HepG2 (cell line): ENCODE data around the gene MRAP. TPM values are rescaled to one million over a fixed set of nuclear protein-coding genes. Genes with fewer than 3 reads are reported as not detected.

Source experiments
- ATAC-seq: fragments of 200-7000 bp; cut with Tn5 transposase; 3 replicates; pipeline ENCODE4 v1.9.1; 2020; ENCODE audit warnings: mild to moderate bottlenecking, moderate library complexity
- BruUV-seq: library from RNA; stranded (reverse); fragments of 400-500 nt; replicated peaks from 2 replicates; lab custom pipeline; 2021; lab: Mats Ljungman, UMichigan
- CTCF ChIA-PET: fragments of 300-600 bp; formaldehyde crosslinking; extraction: SDS; loops from one replicate; lab custom pipeline; 2021; ENCODE audit warnings: low total read pairs, inconsistent platforms, low intra/inter-chr PET ratio; lab: Yijun Ruan, JAX
- POLR2A ChIA-PET: fragments of 350-600 bp; sonication (Branson Sonifier 250); formaldehyde crosslinking; loops from one replicate; lab custom pipeline; 2020; ENCODE audit warnings: antibody characterized with exemption, inconsistent platforms; lab: Yijun Ruan, JAX
- DNase-seq: peaks from one replicate; pipeline ENCODE4 v3.0.0-alpha.2; 2015; ENCODE audit warnings: low spot score
- FAIRE-seq: peaks from 3 replicates; lab custom pipeline; 2011; peaks lifted over from hg19 to GRCh38; lab: Jason Lieb, UNC
- H2AFZ ChIP-seq: one replicate; pipeline ENCODE4 v1.6.1; 2011; ENCODE audit warnings: low read length, inconsistent platforms
- H3K27ac ChIP-seq: fragments of 300-600 bp; 3 replicates; pipeline ENCODE4 v1.8.0; 2011; ENCODE audit warnings: mixed run types, mild to moderate bottlenecking, mixed read lengths, low read length, inconsistent platforms; ENCODE audit not compliant: insufficient read depth; ENCODE audit errors: extremely low read length
- H3K27me3 ChIP-seq, 2 experiments: fragments of 200-600 bp in 1 of 2; 2 replicates in 1 of 2; 3 replicates in 1 of 2; pipeline versions ENCODE4 v1.6.0 to v1.8.0; 2011; ENCODE audit warnings: low read length in 2 of 2, mild to moderate bottlenecking in 2 of 2, moderate library complexity in 2 of 2, inconsistent platforms in 1 of 2; ENCODE audit not compliant: insufficient read depth in 2 of 2, control insufficient read depth in 1 of 2
- H3K36me3 ChIP-seq, 2 experiments: fragments of 200-600 bp in 1 of 2; replicated peaks in 1 of 2; 2 replicates in 1 of 2; 3 replicates in 1 of 2; pipeline versions ENCODE4 v1.5.1 to v1.8.0; 2011; ENCODE audit warnings: low read length in 2 of 2, inconsistent platforms in 1 of 2; ENCODE audit not compliant: insufficient read depth in 2 of 2, control insufficient read depth in 1 of 2
- H3K4me1 ChIP-seq: 2 replicates; pipeline ENCODE4 v1.5.1; 2012; ENCODE audit warnings: low read length, inconsistent platforms; ENCODE audit not compliant: insufficient read depth
- H3K4me2 ChIP-seq: 2 replicates; pipeline ENCODE4 v1.6.0; 2011; ENCODE audit warnings: low read depth, low read length, inconsistent platforms
- H3K4me3 ChIP-seq, 3 experiments: fragments of 200-600 bp in 1 of 3; sonication (generic), shearing (Covaris generic) in 1 of 3; replicated peaks in 1 of 3; 2 replicates each; pipeline ENCODE4 v1.5.1; 2011 to 2016; ENCODE audit warnings: low read length in 3 of 3, inconsistent platforms in 2 of 3, low read depth in 2 of 3, mild to moderate bottlenecking in 2 of 3, control low read depth in 1 of 3, mixed read lengths in 1 of 3; ENCODE audit not compliant: insufficient read depth in 1 of 3
- H3K79me2 ChIP-seq: one replicate; pipeline ENCODE4 v1.6.1; 2011; ENCODE audit warnings: low read length, inconsistent platforms; ENCODE audit not compliant: insufficient read depth
- H3K9ac ChIP-seq: 2 replicates; pipeline ENCODE4 v1.6.0; 2011; ENCODE audit warnings: mild to moderate bottlenecking, low read depth, low read length, inconsistent platforms; ENCODE audit not compliant: insufficient read depth
- H3K9me3 ChIP-seq: 2 replicates; pipeline ENCODE4 v1.5.1; 2012; ENCODE audit warnings: mild to moderate bottlenecking, low read length
- H4K20me1 ChIP-seq: 2 replicates; pipeline ENCODE4 v1.6.0; 2011; ENCODE audit warnings: inconsistent platforms, mild to moderate bottlenecking, low read length, moderate library complexity; ENCODE audit not compliant: insufficient read depth
- HNRNPL ChIP-seq: fragments of 200-400 bp; formaldehyde crosslinking; IDR thresholded peaks from 2 replicates; pipeline ENCODE4 v1.6.1; 2017; ENCODE audit warnings: mild to moderate bottlenecking, low read depth, low read length
- ZC3H4 ChIP-seq: sonication (generic); formaldehyde crosslinking; IDR thresholded peaks from 2 replicates; pipeline ENCODE4 v1.4.0; 2020; ENCODE audit warnings: missing genetic modification reagents, borderline replicate concordance
- ZNF550 ChIP-seq: sonication (generic); formaldehyde crosslinking; IDR thresholded peaks from 2 replicates; pipeline ENCODE4 v1.4.0; 2020; ENCODE audit warnings: mild to moderate bottlenecking, missing genetic modification reagents, borderline replicate concordance
- ZNF615 ChIP-seq: sonication (generic); formaldehyde crosslinking; IDR thresholded peaks from 2 replicates; pipeline ENCODE4 v1.5.0; 2020; ENCODE audit warnings: mild to moderate bottlenecking, missing genetic modification reagents, borderline replicate concordance
- WGBS: methylation state at CpG from one replicate; pipeline ENCODE4 v1.1.6; 2017; ENCODE audit warnings: low lambda C conversion rate; 5-methylcytosine and 5-hydroxymethylcytosine counted together
- in situ Hi-C: cut with HindIII; loops from 2 replicates; pipeline ENCODE4 v1.10.0; 2017; ENCODE audit warnings: low pct_unique_long_range_greater_than_20kb; ENCODE audit not compliant: extremely low pct_ligation_motif_present
- intact Hi-C: fragments of 100-400 bp; cut with micrococcal nuclease; formaldehyde crosslinking; loops from one replicate; pipeline ENCODE4 v1.10.0; 2022; ENCODE audit not compliant: unreplicated experiment
- polyA plus RNA-seq, 8 experiments: library from polyadenylated mRNA; depleted of rRNA in 3 of 8; stranded (reverse) in 7 of 8; unstranded in 1 of 8; fragments of >200 nt; fragmentation: Illumina TruSeq in 4 of 8; extraction: Trizol in 4 of 8; gene quantifications; 2 replicates each; pipeline versions ENCODE4 v1.2.1 to v1.2.3, GENCODE V29; 2011 to 2016; ENCODE audit warnings: low read depth in 4 of 8, missing spikeins in 1 of 8, mixed read lengths in 1 of 8; ENCODE audit not compliant: insufficient read depth in 1 of 8
- total RNA-seq, 5 experiments: library from RNA; depleted of rRNA; stranded (reverse); fragments of >200 nt; fragmentation: Illumina TruSeq; extraction: Trizol; gene quantifications; 2 replicates each; pipeline ENCODE4 v1.2.3, GENCODE V29; 2016; ENCODE audit warnings: low read depth in 1 of 5
- TF ChIP-seq, protein P1 (sequence below): sonication (generic); formaldehyde crosslinking; IDR thresholded peaks from 2 replicates; pipeline ENCODE4 v1.5.0; 2020; ENCODE audit warnings: mild to moderate bottlenecking, missing genetic modification reagents
- TF ChIP-seq, protein P2 (sequence below): sonication (generic); formaldehyde crosslinking; IDR thresholded peaks from 2 replicates; pipeline ENCODE4 v1.4.0; 2020; ENCODE audit warnings: low read depth, mild to moderate bottlenecking, missing genetic modification reagents
- TF ChIP-seq, protein P3 (sequence below): sonication (generic); formaldehyde crosslinking; conservative IDR thresholded peaks from 2 replicates; pipeline ENCODE4 v1.8.0; 2022; ENCODE audit warnings: missing genetic modification reagents
- TF ChIP-seq, protein P4 (sequence below): sonication (generic); formaldehyde crosslinking; IDR thresholded peaks from 2 replicates; pipeline ENCODE4 v1.4.0; 2020; ENCODE audit warnings: missing genetic modification reagents
- TF ChIP-seq, protein P5 (sequence below): sonication (generic); formaldehyde crosslinking; IDR thresholded peaks from 2 replicates; pipeline ENCODE4 v1.4.0; 2020; ENCODE audit warnings: missing genetic modification reagents

MRAP gene
- total and polyA plus RNA-seq, 2 of the 13 experiments (the other 11 are each of a cell fraction or from before 2014, with no cell fraction given), result 0.46 to 1.2 TPM

DNA sequence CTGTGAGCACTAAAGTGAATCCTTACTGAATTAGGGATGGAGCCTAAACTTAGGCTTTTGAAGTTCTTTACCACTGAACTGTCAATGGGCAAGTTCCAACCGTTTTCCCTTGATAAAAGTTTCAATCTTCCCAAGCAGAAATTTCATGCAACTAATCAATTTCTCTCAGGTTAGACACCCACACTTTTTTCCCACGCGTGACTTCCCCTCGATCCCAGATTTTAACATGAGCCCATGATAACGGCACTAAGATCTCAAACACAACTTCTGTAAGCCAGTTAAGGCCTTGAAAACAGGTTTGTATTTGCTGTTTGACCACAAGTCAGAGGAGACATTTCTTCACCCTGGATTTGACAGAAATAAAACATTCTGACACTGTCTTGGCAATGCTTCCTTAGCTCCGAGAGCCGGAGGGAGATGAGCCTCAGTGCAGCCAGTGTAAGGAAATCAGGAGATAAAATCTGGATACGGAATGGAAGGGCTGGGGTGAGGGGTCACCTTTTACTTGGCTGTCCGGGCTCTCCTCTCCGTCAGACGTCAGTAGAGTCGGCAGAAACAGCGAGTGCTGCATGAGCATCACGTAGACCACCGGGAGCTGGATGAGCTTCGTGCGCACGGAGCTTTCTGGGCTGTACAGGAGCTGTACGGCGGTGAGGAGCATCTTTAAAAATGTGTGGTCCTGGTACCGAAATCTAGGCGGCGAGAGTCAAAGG is 39.7 kb downstream of the MRAP start:
- intact Hi-C loops (loop anchor here (10.0 kb wide), 1 partner anchor 64 kb away; the partner anchor contains the start of gene MIS18A), in situ Hi-C loops (no loop called here)
- no peaks in the 10 kb centered on the region for H3K79me2 ChIP-seq
- no peaks in the 10 kb centered on the region for H3K27me3 ChIP-seq
- H3K4me3 ChIP-seq, result no peak overlapping the region
- ChIA-PET POLR2A (no interaction called here), CTCF (no interaction called here)
- ATAC-seq (no peak), FAIRE-seq (no peak), DNase-seq (no peak)
- H4K20me1 ChIP-seq, result no peaks in the 10 kb centered on the region
- H3K4me1 ChIP-seq, result peaks cover 2% of the 10 kb centered on the region
- WGBS, result 97% methylated on average over 23 of the region's 23 CpGs
- H2AFZ ChIP-seq, result no peak overlapping the region
- peaks cover 35 to 83% of the 10 kb centered on the region in 2 experiments for H3K36me3 ChIP-seq
- BruUV-seq, result no TSS peak
- no peak for TF ChIP-seq ZNF550 (CRISPR knock-in tag)
- TF ChIP-seq, protein P1, sequence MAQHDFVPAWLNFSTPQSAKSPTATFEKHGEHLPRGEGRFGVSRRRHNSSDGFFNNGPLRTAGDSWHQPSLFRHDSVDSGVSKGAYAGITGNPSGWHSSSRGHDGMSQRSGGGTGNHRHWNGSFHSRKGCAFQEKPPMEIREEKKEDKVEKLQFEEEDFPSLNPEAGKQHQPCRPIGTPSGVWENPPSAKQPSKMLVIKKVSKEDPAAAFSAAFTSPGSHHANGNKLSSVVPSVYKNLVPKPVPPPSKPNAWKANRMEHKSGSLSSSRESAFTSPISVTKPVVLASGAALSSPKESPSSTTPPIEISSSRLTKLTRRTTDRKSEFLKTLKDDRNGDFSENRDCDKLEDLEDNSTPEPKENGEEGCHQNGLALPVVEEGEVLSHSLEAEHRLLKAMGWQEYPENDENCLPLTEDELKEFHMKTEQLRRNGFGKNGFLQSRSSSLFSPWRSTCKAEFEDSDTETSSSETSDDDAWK, result no peak
- TF ChIP-seq, protein P2, sequence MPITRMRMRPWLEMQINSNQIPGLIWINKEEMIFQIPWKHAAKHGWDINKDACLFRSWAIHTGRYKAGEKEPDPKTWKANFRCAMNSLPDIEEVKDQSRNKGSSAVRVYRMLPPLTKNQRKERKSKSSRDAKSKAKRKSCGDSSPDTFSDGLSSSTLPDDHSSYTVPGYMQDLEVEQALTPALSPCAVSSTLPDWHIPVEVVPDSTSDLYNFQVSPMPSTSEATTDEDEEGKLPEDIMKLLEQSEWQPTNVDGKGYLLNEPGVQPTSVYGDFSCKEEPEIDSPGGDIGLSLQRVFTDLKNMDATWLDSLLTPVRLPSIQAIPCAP (CRISPR knock-in tag), result no peak
- TF ChIP-seq, protein P3, sequence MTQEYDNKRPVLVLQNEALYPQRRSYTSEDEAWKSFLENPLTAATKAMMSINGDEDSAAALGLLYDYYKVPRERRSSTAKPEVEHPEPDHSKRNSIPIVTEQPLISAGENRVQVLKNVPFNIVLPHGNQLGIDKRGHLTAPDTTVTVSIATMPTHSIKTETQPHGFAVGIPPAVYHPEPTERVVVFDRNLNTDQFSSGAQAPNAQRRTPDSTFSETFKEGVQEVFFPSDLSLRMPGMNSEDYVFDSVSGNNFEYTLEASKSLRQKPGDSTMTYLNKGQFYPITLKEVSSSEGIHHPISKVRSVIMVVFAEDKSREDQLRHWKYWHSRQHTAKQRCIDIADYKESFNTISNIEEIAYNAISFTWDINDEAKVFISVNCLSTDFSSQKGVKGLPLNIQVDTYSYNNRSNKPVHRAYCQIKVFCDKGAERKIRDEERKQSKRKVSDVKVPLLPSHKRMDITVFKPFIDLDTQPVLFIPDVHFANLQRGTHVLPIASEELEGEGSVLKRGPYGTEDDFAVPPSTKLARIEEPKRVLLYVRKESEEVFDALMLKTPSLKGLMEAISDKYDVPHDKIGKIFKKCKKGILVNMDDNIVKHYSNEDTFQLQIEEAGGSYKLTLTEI (CRISPR knock-in tag), result no peak
- TF ChIP-seq ZNF615 (CRISPR knock-in tag), result no peak
- no peak for TF ChIP-seq ZC3H4 (CRISPR knock-in tag)
- no peak for TF ChIP-seq HNRNPL
- TF ChIP-seq, protein P4, sequence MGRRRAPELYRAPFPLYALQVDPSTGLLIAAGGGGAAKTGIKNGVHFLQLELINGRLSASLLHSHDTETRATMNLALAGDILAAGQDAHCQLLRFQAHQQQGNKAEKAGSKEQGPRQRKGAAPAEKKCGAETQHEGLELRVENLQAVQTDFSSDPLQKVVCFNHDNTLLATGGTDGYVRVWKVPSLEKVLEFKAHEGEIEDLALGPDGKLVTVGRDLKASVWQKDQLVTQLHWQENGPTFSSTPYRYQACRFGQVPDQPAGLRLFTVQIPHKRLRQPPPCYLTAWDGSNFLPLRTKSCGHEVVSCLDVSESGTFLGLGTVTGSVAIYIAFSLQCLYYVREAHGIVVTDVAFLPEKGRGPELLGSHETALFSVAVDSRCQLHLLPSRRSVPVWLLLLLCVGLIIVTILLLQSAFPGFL (CRISPR knock-in tag), result no peak
- TF ChIP-seq, protein P5, sequence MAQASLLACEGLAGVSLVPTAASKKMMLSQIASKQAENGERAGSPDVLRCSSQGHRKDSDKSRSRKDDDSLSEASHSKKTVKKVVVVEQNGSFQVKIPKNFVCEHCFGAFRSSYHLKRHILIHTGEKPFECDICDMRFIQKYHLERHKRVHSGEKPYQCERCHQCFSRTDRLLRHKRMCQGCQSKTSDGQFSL (CRISPR knock-in tag), result no peak
- no peak overlapping the region for H3K9ac ChIP-seq
- H3K9me3 ChIP-seq, result no peaks in the 10 kb centered on the region
- H3K4me2 ChIP-seq, result no peak overlapping the region
- H3K27ac ChIP-seq, result no peak overlapping the region
